GM19240 (cell line): ENCODE data around the gene MAP2K7.

Experiments
- DNase-seq: peaks from one replicate; pipeline ENCODE4 v3.0.0; 2011; ENCODE audit warnings: low spot score; ENCODE audit not compliant: insufficient read length

MAP2K7 gene

DNA sequence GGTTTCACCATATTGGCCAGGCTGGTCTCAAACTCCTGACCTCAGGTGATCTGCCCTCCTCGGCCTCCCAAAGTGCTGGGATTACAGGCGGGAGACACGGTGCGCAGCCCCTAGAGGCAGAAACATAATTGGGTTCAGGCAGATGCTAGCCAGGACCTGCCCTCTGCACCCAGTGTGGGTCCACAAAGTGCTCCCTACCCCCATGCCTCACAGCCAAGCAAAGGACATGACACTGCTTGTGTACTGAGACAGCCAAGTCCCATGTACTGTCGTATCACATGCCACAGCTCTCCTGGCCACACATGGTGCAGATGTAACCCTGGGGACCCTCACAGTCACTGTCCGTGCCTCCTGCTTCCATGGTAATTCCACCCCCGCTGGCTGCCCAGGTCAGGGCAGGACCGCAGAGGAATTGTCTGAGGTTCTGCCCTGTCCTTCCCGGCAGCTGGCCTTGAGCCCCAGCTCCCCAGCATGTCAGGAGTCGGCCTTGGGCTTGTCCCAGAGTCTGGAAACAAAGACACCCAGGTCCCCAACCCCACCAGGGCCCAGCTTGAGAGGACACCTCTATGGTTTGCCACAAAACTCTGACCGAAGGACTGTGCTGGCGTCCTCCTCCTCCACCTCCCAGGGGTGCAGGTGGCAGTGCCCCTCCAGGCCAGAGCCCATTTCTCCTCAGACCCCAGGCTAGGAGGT lies 37.1 kb upstream of the MAP2K7 start:
- no peak for DNase-seq

GRCh38 chr19:7867092-7867844 lies 36.4 kb upstream of the MAP2K7 start:
- DNase-seq: no peak

- no peak for DNase-seq
Observed at GRCh38 chr19:7868326-7868670, 35.4 kb upstream of the MAP2K7 start.

DNA sequence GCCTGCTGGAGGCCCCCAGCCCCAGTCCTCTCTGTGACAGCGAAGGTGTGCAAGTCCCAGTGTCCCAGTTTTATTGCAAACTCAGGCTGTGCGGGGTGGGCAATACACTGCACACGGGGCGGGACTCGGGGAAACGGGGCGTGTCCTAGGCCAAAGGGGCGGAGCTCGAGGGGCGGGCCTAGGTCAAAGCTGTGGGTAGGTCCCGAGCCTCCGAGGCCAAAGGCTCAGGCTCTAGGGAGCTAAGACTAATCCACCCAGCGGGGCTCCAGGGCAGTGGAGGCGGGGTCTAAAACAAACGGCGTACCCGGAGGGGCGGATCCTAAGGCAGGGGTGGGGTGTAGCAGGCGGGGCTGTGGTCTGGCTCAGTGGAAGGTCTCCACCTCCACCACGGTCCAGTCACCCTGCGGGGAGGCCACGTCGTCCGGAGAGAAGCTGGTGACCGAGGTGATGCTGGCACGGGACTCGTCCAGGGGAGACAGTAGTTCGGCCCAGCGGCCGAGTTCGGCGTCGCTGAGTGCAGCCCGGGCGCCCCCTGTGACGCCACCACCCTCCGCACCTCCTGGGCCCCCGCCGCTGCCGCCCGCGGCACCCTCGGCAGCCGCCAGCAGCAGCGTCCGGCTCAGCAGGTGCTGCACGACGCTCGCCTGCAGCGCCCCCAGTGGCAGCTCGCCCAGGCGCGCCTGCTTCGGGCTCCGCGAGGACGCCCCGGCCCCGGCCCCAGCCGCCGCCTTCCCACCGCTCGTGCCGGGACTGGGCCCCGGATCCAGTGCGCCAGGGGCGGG lies 34.8 kb upstream of the MAP2K7 start:
- peak; percentile 91 for DNase-seq

DNA sequence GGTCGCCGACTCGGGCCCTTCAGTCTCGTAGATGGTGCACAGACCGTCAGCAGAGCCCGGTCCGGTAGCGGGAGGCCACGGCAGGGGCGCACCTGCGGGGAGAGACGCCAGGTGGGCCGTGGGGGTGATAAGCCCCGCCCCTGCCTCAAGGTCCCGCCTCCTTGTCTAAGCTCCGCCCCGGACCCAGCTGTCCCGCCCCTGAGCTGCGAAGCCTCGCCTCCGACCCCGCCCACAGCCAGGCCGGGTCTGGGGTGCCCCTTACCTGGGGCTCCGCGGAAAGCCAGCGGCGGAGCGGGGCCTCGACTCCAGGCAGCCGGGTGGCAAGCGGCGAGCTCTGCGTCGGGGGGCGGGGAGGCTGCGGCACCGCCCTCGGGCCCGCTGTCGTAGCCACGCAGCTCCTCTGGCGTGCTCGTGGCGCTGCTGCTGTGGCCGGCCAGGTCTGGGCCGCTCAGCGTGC lies 34.2 kb upstream of the MAP2K7 start:
- DNase-seq: no peak

DNA sequence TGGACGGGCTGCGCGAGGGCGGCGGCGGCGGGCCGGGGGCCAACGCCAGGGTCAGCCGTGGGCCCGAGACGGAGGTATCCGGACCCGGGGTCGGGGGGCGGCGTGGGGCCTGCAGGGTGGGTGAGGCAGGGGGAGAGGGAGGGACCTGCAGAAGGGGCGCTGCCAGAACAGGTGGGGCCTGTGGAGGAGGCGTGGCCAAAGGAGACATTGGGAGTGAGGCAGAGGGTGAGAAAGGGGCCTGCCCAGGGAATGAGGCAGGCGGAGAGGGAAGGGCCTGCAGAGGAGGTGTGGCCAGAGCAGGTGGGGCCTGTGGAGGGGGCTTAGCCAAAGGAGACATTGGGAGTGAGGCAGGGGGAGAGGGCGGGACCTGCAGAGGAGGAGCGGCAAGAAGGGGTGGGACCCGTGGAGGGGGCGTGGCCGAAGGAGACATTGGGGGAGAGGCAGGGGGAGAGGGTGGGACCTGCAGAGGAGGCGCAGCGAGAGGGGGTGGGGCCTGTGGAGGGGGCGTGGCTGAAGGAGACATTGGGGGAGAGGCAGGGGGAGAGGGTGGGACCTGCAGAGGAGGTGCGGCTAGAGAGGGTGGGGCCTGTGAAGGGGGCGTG lies 33.7 kb upstream of the MAP2K7 start:
- DNase-seq: no peak

DNA sequence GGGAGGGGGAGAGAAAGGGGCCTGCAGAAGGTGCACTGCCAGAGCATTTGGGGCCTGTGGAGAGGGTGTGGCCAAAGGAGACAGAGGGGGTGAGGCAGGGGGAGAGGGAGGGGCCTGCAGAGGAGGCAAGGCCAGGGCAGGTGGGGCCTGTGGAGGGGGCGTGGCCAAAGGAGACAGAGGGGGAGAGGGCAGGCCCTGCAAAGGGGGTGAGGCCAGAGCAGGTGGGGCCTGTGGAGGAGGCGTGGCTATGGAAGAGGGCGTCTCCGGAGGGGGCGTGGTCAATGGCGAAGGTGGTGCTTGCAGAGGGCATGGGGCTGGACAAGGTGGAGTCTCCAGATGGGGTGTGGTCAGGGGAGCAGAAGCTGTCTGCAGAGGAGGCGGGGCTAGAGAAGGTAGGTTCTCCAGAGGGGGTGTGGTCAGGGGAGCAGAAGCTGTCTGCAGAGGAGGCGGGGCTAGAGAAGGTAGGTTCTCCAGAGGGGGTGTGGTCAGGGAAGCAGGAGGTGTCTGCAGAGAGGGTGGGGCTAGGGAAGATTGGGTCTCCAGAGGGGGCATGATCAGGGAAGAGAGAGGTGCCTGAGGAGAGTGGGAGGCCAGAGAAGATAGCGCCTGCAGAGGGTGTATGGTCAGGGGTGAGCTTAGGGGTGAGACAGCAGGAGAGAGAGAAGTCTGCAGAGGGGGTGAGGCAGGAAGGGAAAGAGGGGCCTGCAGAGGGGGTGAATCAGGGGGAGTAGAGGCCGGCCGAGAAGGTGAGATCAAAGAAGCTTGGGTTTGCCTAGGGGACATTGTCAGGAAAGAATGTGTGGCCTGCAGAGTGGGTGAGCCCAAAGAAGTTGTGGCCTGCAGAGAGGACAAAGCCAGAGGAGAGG lies 32.9 kb upstream of the MAP2K7 start:
- no peak for DNase-seq

- no peak for DNase-seq
Observed at GRCh38 chr19:7871437-7872305, 32.0 kb upstream of the MAP2K7 start.

- DNase-seq: no peak
Observed at GRCh38 chr19:7872306-7873204, 31.1 kb upstream of the MAP2K7 start.

DNA sequence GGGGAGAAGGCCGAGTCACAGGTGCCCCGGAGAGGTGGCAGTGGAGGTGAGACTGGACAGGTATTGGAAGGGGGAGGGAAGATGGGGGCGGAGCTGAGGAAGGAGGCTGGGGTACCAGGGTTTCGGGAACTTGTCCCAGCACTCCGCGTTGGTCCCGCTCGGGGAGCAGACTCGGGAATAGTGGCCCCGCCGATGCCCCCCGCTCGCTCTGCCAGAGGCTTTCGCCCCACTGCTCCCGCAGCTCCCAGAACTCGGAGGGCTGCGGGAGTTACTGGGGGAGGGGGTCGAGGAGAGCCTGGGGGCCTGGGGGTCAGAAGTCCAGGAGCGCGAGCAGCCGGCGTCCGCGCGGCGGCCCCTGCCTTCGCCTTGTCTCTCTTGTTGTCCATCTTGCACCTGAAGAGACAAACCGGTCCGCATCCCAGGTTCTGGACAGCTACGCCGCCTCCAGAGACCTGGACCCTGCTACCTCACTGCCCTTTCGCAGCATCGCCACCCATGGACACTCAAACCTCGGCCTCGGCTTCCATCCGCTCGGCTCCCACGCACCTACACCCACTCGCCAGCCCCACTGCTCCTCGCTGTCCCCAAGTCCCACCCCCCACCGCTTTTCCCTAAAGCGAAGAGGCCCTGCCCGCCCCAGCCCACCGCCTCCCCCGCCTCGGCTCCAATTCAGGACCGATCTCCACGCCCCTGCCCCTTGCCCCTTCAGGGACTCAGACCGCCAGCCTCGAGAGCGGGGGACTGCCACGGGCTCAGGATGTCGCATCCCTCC lies 30.2 kb upstream of the MAP2K7 start:
- no peak for DNase-seq

GRCh38 chr19:7874076-7874896 lies 29.4 kb upstream of the MAP2K7 start, which contains the start of gene PRR36:
TSS of gene PRR36 (minus strand) at chr19:7874390. CDS start at chr19:7873689, 701 bp downstream.
- no peak for DNase-seq

- DNase-seq: no peak
Observed at GRCh38 chr19:7874897-7875273, 28.8 kb upstream of the MAP2K7 start.

- DNase-seq: no peak
Observed at GRCh38 chr19:7877249-7877836, 26.3 kb upstream of the MAP2K7 start.

GRCh38 chr19:7879111-7879807 lies 24.4 kb upstream of the MAP2K7 start:
- no peak for DNase-seq

DNA sequence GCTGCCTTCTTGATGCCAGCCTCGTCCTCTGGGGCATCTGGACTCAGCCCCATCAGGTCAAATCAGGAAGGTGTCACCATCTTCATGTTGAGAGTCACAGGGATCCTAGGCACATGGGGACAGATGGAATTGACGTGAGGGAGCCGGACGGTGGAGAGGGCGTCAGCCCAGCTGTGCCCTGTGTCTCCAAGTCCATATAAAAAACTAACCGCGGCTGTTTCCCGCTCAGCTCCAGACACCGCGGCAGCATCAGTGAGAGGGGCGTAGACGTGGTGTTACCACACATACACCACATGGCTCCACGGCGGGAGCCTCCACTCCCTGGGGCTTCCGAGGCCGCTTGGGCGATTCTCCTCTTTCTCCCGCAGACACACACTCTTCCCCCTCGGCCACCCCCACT lies 23.8 kb upstream of the MAP2K7 start:
- no peak for DNase-seq

- DNase-seq: no peak
Observed at GRCh38 chr19:7881910-7882309, 21.8 kb upstream of the MAP2K7 start.
